Gastroesophageal sphincter (tissue), 3 donors: ENCODE results near the gene KCNQ1OT1.

Experiments used
- CTCF ChIP-seq, 4 experiments: fragments of 200-600 bp in 2 of 4; fragments of 450-650 bp in 2 of 4; sonication (generic) in 1 of 4; IDR thresholded peaks; one replicate each; pipeline ENCODE4 v1.5.1; 2017 to 2019; ENCODE audit warnings: antibody characterized with exemption in 4 of 4, mild to moderate bottlenecking in 2 of 4, moderate library complexity in 2 of 4
- EP300 ChIP-seq: sonication (generic); formaldehyde crosslinking; IDR thresholded peaks from one replicate; pipeline ENCODE4 v1.6.1; 2017; ENCODE audit warnings: antibody characterized with exemption, mild to moderate bottlenecking
- POLR2A ChIP-seq, 2 donors: fragments of 450-650 bp; IDR thresholded peaks; one replicate each; pipeline ENCODE4 v1.6.1; 2017; ENCODE audit warnings: antibody characterized with exemption in 2 of 2, mild to moderate bottlenecking in 2 of 2, moderate library complexity in 1 of 2
- POLR2AphosphoS5 ChIP-seq: sonication (generic); formaldehyde crosslinking; IDR thresholded peaks from one replicate; pipeline ENCODE4 v1.6.1; 2017; ENCODE audit warnings: antibody characterized with exemption

GRCh38 chr11:2701898-2702434 is 2.2 kb upstream of the KCNQ1OT1 start:
- TF ChIP-seq CTCF (IDR thresholded peaks at IDR 0.05) (no peak), POLR2A (IDR thresholded peaks at IDR 0.05) (no peak), EP300 (no peak), POLR2AphosphoS5 (no peak)
